GM12874 (cell line): Measurements from ENCODE around the gene MAN2A2.

Experiments
- CTCF ChIP-seq: IDR thresholded peaks from 2 replicates; pipeline ENCODE4 v1.5.1; 2011; ENCODE audit warnings: low read depth, mild to moderate bottlenecking, control low read depth, low read length, moderate library complexity; ENCODE audit not compliant: insufficient read depth

MAN2A2 gene

GRCh38 chr15:90886291-90886614, 16.8 kb upstream of the MAN2A2 start:
- no peak for TF ChIP-seq CTCF

GRCh38 chr15:90887037-90887481, 16.0 kb upstream of the MAN2A2 start:
- TF ChIP-seq CTCF = no peak

- TF ChIP-seq CTCF = no peak
These were observed 13.8 kb upstream of the MAN2A2 start for GRCh38 chr15:90889313-90889730.

GRCh38 chr15:90889736-90890456, 13.2 kb upstream of the MAN2A2 start:
- TF ChIP-seq CTCF = no peak

- no peak for TF ChIP-seq CTCF
These were observed 12.3 kb upstream of the MAN2A2 start for GRCh38 chr15:90890839-90891238.

GRCh38 chr15:90891346-90891949, 11.7 kb upstream of the MAN2A2 start:
- TF ChIP-seq CTCF = no peak

- no peak for TF ChIP-seq CTCF
These were observed 11.1 kb upstream of the MAN2A2 start for GRCh38 chr15:90892023-90892422.
